Muscle of arm (tissue), 12 donors: ENCODE measurements around the gene SLC35B3. TPM values are rescaled to one million over a fixed set of nuclear protein-coding genes. Genes with fewer than 3 reads are reported as not detected.
"Not testable (repeated sequence)": the region's sequence is repeated elsewhere in the genome, so short reads cannot be mapped to it uniquely, and the experiment has no call there.

Experiments used
- DNase-seq: peaks from one replicate; pipeline ENCODE4 v3.0.0-alpha.2; 2013
- polyA plus RNA-seq, 12 donors: library from polyadenylated mRNA; unstranded; fragments of 120-200 nt; gene quantifications; one replicate each; pipeline ENCODE4 v1.2.1, GENCODE V29; 2013; ENCODE audit not compliant: insufficient read length in 12 of 12

The SLC35B3 gene
- polyA plus RNA-seq, 12 donors, result 12.6 to 27.5 (median 21.4) TPM; not detected in 1

DNA sequence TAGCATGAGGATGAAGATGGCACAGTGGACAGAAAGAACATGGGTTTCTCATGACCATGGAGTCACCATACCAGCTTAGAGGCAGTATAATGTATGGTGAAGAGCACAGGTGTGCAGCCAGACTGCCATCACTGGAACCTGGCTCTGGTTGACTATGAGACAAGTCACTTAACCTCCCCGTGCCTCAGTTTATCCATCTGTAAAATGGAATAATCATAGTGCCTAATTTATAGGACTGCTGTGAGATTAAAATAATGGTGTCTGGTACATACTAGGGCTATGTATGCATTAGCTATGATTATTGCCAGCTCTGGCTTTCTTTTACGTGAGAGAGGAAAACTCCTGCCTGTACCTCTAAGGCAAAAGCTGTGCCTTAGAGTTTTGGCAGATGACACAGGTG lies 19.4 kb downstream of the SLC35B3 start:
- DNase-seq, result no peak

DNA sequence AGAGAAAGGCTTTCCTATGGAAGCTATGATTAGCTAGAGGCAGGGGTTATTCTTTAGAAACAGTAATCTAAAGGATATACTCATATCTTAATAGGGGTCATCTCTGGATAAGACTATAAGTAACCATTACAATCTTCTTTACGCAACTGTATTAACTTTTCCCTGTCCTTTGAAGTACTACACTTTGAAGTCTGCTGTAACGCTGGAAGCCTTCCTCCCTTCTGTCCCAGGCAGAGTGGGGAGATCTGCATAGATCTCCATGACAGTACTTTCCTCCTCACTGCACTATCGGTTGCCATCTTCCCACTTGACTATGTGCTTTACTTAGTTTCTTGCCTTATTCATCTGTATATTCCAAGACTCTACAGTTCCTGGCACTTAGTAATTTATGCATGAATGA lies 20.1 kb downstream of the SLC35B3 start:
- no peak for DNase-seq

DNA sequence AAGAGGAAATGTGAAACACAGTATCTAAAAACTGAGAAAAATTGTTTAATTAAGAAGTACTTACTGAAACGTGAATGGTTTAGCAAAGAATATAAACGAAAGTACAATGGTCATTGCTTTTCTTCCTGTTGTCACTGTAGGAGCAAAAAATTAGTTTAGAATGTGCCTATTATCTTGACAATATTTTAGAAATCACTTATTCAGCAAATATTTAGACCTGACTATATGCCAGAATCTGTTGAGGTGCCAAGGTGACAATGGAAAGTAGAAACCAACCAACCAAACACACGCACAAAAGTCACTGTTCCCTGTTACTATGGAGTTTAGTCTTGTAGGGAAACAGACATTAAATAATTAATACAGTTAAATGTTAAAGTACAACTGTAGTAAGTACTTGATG lies 20.5 kb downstream of the SLC35B3 start:
- DNase-seq, result no peak

DNA sequence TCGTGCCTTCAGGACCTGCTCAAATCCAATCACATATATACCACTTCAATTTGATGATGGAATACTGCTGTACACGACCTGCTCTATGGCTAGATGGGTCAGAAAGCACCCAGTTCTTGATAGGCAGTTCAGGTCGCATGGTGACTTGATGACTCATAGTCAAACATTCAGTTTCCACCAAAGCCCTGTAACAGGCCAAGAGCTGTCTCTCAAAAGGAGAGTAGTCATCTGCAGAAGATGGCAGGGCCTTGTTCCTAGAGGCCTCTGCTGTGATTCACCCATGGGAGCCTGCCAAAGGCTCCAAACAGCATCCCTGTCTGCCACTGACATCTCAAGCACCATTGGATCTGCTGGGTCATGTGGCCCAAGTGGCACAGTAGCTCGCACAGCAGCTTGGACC lies 29.4 kb downstream of the SLC35B3 start:
- not testable (repeated sequence) for DNase-seq

DNA sequence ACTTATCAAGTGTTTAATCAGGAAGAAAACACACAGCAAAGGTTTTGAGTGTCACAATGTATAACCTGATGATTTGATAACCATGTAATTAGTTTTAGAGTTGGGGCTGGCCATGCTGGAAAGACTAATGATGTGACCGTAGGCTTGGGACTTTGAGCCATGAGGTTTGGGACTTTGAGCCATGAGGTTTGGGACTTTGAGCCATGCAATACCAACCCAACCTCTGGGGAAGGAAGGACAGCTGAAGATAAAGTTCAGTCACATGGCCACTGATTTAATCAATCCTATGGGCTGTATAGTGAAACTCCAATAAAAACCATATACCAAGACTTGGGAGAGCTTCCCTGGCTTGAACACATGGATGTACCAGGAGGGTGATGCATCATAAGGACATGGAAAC lies 32.8 kb downstream of the SLC35B3 start:
- no peak for DNase-seq

DNA sequence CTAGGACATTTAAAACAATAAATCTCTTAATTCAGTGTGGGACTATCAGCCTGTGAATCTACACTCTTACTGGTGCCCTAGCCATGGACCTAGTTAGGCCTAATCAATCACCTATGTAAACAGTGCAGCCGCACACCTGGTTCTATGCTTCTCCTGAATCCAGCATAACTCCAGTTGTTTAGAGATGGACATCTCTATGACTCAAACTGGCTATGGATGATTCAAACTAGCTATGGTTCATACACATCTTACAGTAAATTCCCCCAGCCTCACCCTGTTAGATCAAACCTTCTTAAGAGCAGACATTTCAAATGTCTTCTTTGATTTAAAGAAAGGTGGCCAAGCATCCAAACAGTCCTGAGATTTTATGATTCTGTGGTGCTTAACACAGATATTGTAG lies 34.7 kb downstream of the SLC35B3 start:
- no peak for DNase-seq

DNA sequence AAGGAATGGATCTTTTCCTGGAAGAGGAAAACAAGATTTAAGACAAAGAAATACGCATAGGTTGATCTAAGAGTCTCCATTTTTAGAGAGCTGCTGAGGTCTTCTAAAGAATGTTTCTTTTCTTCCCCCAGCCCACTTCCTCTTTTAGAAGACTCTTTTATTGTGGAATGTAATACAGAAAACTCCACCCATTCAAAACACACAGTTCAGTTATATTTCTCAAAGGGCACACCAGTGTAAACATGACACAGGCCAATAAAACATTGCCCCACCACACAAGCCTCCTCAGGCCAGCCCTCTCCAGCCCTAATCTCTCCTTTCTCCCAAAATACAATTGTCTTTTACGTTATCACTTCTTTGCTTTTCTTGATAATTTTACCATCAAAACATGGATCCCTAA lies 42.8 kb downstream of the SLC35B3 start:
- no peak for DNase-seq

DNA sequence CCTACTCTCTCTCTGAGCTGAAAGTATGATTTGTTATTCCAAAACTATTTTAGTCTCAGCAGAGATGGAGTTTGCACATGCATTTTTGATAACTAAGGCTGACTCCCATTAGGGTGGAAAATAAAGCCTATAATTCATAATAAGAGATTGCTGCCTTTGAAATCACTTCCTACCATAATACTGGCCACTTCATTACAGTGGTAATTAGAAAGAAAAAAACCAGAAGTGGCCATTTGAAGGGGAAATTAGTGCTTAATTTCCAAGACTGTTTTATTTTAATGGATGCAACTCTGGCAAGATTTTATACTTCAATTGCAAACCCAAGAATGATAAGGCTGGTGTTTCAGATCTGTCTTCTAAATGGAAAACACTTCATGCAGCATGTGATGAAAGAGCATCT lies 43.4 kb downstream of the SLC35B3 start:
- no peak for DNase-seq

DNA sequence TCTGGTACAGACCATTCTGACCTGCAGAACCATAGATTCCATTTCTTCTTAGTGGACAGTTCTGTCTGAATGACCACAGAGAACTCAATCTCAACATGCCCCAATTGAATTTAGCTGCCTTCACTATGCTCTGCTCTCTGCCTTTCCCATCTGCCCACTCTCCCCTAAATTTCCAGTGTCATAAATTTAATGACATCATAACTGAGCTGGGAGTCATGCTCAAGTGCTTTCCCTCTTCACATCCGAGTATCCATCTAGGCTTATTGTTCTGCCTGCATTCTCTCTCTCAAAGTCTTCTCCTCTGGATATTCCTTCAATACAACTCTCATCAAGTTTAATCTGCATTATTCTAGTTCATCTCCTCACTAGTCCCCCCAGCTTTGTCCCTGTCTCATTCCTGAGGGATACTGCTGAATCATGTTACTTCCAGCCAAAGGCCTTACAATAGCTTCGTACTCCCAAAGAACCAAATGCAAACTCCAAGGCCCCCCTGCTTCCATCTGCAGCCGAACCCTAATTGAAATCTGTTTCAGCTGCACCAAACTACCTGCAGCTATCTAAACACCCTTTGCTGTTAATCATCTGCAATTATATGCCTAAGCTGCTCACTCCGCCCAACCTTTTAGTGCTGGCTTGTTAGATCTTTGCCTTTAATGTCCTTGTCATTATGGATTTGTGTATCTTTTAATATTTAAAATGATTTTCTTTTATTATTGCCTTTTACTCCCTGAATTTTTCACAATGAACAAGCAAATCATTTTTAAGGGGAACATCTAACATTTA lies 46.1 kb downstream of the SLC35B3 start:
- DNase-seq, result no peak

DNA sequence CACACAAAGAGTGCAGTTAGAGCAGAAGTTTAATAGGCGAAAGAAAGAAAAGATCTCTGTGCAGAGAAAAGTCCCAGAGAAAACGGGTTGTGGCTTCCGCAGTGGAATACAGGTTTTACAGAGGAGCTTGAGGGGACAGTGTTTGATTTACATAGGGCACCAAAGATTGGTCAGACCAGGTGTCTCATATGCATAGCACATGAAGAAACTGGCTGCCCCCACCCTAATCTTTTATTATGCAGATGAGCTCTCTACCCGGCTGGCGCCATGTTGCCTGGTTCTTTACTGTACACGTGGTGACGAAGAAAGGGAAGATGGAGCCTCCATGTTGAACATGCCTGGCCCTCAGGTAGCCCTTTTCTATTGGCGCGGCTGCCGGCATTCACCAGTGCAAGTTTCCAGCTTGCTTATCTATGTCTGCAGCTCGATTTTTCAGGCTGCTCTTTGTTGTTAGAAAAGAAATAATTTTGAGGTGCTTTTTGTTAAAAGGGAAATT lies 47.4 kb downstream of the SLC35B3 start:
- DNase-seq, result no peak

DNA sequence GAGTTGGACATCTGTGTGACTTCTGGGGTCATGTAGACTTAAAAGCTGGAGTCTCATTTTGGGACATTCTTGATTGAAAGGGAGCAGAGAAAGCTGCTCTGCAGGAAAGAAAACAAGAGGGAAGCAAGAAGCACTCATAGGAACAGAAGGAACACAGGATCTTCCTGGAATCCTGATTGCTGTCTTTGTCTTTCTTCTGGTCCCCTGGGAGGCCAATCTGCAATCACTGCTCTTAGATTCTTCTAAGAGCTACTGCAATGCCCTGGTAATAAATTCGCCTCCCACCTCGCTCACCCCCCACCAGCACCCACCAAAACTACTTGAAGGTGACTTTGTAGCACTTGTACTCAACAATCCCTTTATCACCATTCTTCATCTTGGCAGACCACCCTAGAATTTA lies 51.8 kb downstream of the SLC35B3 start:
- DNase-seq, result no peak

DNA sequence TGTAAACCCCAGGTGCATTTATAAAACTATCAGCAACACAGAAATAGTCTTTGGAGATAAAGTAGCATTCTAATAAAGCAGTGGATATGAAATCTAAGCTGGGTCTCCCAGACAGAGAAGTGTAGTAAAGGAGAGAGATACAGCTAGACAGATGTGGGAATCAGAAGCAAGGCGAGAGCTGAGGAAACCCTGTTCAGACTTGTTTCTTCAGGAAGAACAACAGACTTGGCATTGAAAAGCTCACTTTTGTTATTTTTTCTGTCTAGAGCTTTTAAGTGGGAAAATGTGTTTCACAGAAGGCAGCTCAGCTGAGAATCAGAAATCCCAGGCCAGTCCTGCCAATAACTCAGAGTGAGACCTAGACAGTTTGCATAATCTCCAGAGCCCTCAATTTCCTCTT lies 52.9 kb downstream of the SLC35B3 start:
- DNase-seq, result peak; percentile 1

DNA sequence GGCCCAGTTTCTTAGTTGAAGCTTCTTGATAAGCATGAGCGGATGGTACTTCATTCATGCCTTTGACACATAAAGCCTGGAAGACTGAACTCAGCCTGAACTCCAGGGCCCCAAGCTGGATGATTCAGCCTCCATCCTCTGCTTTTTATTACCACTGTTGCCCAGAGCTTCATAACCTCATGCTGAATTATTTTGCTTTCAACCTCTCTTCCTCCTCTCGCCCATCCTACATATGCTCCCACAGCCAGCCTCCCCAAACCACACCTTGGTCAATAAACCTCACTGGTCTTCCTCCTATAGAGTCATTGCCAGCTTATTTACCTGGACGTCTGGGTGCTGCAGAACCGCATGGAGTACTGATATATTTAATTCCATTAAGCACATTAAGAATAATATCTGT lies 59.4 kb downstream of the SLC35B3 start:
- no peak for DNase-seq
